Mesodermal cell (in vitro differentiated cells): ENCODE measurements around the gene OSTM1. TPM values are rescaled to one million over a fixed set of nuclear protein-coding genes. Genes with fewer than 3 reads are reported as not detected.

Source experiments
- H3K27ac ChIP-seq: 2 replicates; pipeline ENCODE4 v1.7.0; 2013; ENCODE audit warnings: mild to moderate bottlenecking, low read depth, low read length, moderate library complexity; ENCODE audit not compliant: severe bottlenecking
- H3K36me3 ChIP-seq: 2 replicates; pipeline ENCODE4 v1.7.1; 2013; ENCODE audit warnings: mild to moderate bottlenecking, low read length, moderate library complexity; ENCODE audit not compliant: control insufficient read depth, insufficient read depth
- H3K4me1 ChIP-seq: one replicate; pipeline ENCODE4 v1.7.1; 2013; ENCODE audit warnings: mild to moderate bottlenecking, low read length; ENCODE audit not compliant: insufficient read depth, control insufficient read depth, poor library complexity, severe bottlenecking
- H3K4me3 ChIP-seq: 2 replicates; pipeline ENCODE4 v1.7.0; 2013; ENCODE audit warnings: low read length, control low read depth, mild to moderate bottlenecking; ENCODE audit not compliant: insufficient read depth, poor library complexity, severe bottlenecking; ENCODE audit errors: extremely low read depth
- H3K9me3 ChIP-seq: 2 replicates; pipeline ENCODE4 v1.7.1; 2013; ENCODE audit warnings: mild to moderate bottlenecking, low read length, moderate library complexity; ENCODE audit not compliant: control insufficient read depth
- WGBS, 2 experiments: methylation state at CpG; one replicate each; pipeline ENCODE4 v1.1.5; 2013; ENCODE audit warnings: missing lambda C conversion rate in 2 of 2; ENCODE audit not compliant: insufficient coverage in 2 of 2; 5-methylcytosine and 5-hydroxymethylcytosine counted together
- polyA plus RNA-seq, 2 experiments: library from polyadenylated mRNA; stranded (reverse); fragments of 50-300 nt; gene quantifications; one replicate each; pipeline ENCODE4 v1.2.3, GENCODE V29; 2013

Gene OSTM1
- 39.7 TPM for polyA plus RNA-seq (2013, experiment 1 of 2)
- 32.4 TPM for polyA plus RNA-seq (2013, experiment 2 of 2)

- Histone ChIP-seq H3K4me1 (peaks cover 2% of the 10 kb centered on the region), H3K4me3 (peak within 1 kb of the TSS; percentile 79), H3K36me3 (no peaks in the 10 kb centered on the region), H3K27ac (peak within 1 kb of the TSS; percentile 57), H3K9me3 (no peaks in the 10 kb centered on the region)
- WGBS, 2 experiments: 1% methylated on average over 33 to 67 of the region's 86 CpGs
Measured at GRCh38 chr6:108074359-108075144, at the start of gene OSTM1. Gene OSTM1 (minus strand): TSS chr6:108074741. CDS start chr6:108074651, 90 bp downstream.

GRCh38 chr6:108123946-108124345, 49.4 kb upstream of the OSTM1 start:
- peaks cover 18% of the 10 kb centered on the region for H3K4me1 ChIP-seq
- no peak overlapping the region for H3K4me3 ChIP-seq
- no peak overlapping the region for H3K27ac ChIP-seq
- no peaks in the 10 kb centered on the region for H3K9me3 ChIP-seq
- no peaks in the 10 kb centered on the region for H3K36me3 ChIP-seq
- 22 to 25% methylated on average over 5 of the region's 7 CpGs for WGBS, 2 experiments

- Histone ChIP-seq H3K9me3 (no peaks in the 10 kb centered on the region), H3K4me3 (no peak overlapping the region), H3K36me3 (no peaks in the 10 kb centered on the region), H3K27ac (no peak overlapping the region), H3K4me1 (peaks cover 20% of the 10 kb centered on the region)
- WGBS, 2 experiments: 34 to 47% methylated on average over 8 to 9 of the region's 13 CpGs
Measured at GRCh38 chr6:108123481-108123929, 49.0 kb upstream of the OSTM1 start.

- Histone ChIP-seq H3K4me3 (no peak overlapping the region), H3K4me1 (peaks cover 23% of the 10 kb centered on the region), H3K36me3 (no peaks in the 10 kb centered on the region), H3K9me3 (no peaks in the 10 kb centered on the region), H3K27ac (no peak overlapping the region)
- WGBS, 2 experiments: 50 to 60% methylated on average over 9 of the region's 10 CpGs
Measured at GRCh38 chr6:108121612-108122011, 47.1 kb upstream of the OSTM1 start.

- WGBS, 2 experiments: 0% methylated on average over 1 of the region's 12 CpGs; no CpG with 5 or more reads in 1 of the 2 experiments
Measured at GRCh38 chr6:108120311-108120710, 45.8 kb upstream of the OSTM1 start.

GRCh38 chr6:108119769-108120141, 45.2 kb upstream of the OSTM1 start:
- WGBS, 2 experiments: 1 to 17% methylated on average over 2 to 21 of the region's 24 CpGs
- H3K9me3 ChIP-seq: no peaks in the 10 kb centered on the region
- H3K4me1 ChIP-seq: peaks cover 28% of the 10 kb centered on the region
- H3K4me3 ChIP-seq: no peak overlapping the region
- no peak overlapping the region for H3K27ac ChIP-seq
- no peaks in the 10 kb centered on the region for H3K36me3 ChIP-seq

More at GRCh38 chr6:108120311-108120710, 45.8 kb upstream of the OSTM1 start:
- no peak overlapping the region for H3K4me3 ChIP-seq
- peaks cover 26% of the 10 kb centered on the region for H3K4me1 ChIP-seq
- H3K27ac ChIP-seq: no peak overlapping the region
- H3K9me3 ChIP-seq: no peaks in the 10 kb centered on the region
- H3K36me3 ChIP-seq: no peaks in the 10 kb centered on the region

- 1 to 2% methylated on average over 47 to 50 of the region's 67 CpGs for WGBS, 2 experiments
- no peaks in the 10 kb centered on the region for H3K36me3 ChIP-seq
- peaks cover 27% of the 10 kb centered on the region for H3K4me1 ChIP-seq
- H3K4me3 ChIP-seq: peak overlapping the region; percentile 3
- H3K9me3 ChIP-seq: no peaks in the 10 kb centered on the region
- H3K27ac ChIP-seq: no peak overlapping the region
Measured at GRCh38 chr6:108118810-108119768, 44.5 kb upstream of the OSTM1 start.

GRCh38 chr6:108118359-108118724, 43.8 kb upstream of the OSTM1 start:
- peaks cover 23% of the 10 kb centered on the region for H3K4me1 ChIP-seq
- no peaks in the 10 kb centered on the region for H3K36me3 ChIP-seq
- 0% methylated on average over 4 to 20 of the region's 45 CpGs for WGBS, 2 experiments
- H3K9me3 ChIP-seq: no peaks in the 10 kb centered on the region
- no peak overlapping the region for H3K4me3 ChIP-seq
- no peak overlapping the region for H3K27ac ChIP-seq

- H3K9me3 ChIP-seq: no peaks in the 10 kb centered on the region
- H3K36me3 ChIP-seq: no peaks in the 10 kb centered on the region
- H3K27ac ChIP-seq: no peak overlapping the region
- H3K4me3 ChIP-seq: peak overlapping the region; percentile 7
- WGBS, 2 experiments: 1 to 2% methylated on average over 49 to 72 of the region's 72 CpGs
- H3K4me1 ChIP-seq: peaks cover 23% of the 10 kb centered on the region
Measured at GRCh38 chr6:108117427-108118358, 43.2 kb upstream of the OSTM1 start.
